IMR-90 (cell line): ENCODE results near the gene CCDC63. TPM values are rescaled to one million over a fixed set of nuclear protein-coding genes. Genes with fewer than 3 reads are reported as not detected.

Experiments
- ATAC-seq: fragments of 200-7000 bp; cut with Tn5 transposase; 2 replicates; pipeline ENCODE4 v1.9.1; 2020; ENCODE audit warnings: low read depth, mild to moderate bottlenecking, moderate library complexity
- BruUV-seq: library from RNA; stranded (reverse); fragments of 400-500 nt; replicated peaks from 2 replicates; lab custom pipeline; 2021; lab: Mats Ljungman, UMichigan
- CTCF ChIA-PET: fragments of 300-600 bp; formaldehyde crosslinking; extraction: SDS; loops from one replicate; lab custom pipeline; 2021; ENCODE audit warnings: antibody characterized with exemption; lab: Yijun Ruan, JAX
- POLR2A ChIA-PET: fragments of 300-600 bp; sonication (Branson Sonifier 250); formaldehyde crosslinking; loops from one replicate; lab custom pipeline; 2022; ENCODE audit warnings: antibody characterized with exemption; ENCODE audit not compliant: unreplicated experiment; lab: Charles Lee
- DNase-seq: peaks from one replicate; pipeline ENCODE4 v3.0.0; 2013
- H2AFZ ChIP-seq: replicated peaks from 2 replicates; pipeline ENCODE3; 2013; ENCODE audit warnings: low read length, mild to moderate bottlenecking; ENCODE audit not compliant: poor library complexity
- H2AK5ac ChIP-seq: 2 replicates; pipeline ENCODE4 v1.6.1; 2013; ENCODE audit warnings: low read depth, low read length, inconsistent platforms
- H2AK9ac ChIP-seq: replicated peaks from 2 replicates; pipeline ENCODE3; 2013; ENCODE audit warnings: mild to moderate bottlenecking, low read depth, low read length, moderate library complexity; ENCODE audit not compliant: poor library complexity
- H2BK120ac ChIP-seq: 2 replicates; pipeline ENCODE4 v1.6.1; 2013; ENCODE audit warnings: low read depth, low read length, inconsistent platforms
- H2BK15ac ChIP-seq: 3 replicates; pipeline ENCODE4 v1.6.1; 2013; ENCODE audit warnings: low read depth, low read length, inconsistent platforms
- H2BK20ac ChIP-seq: 2 replicates; pipeline ENCODE4 v1.6.1; 2013; ENCODE audit warnings: low read depth, mild to moderate bottlenecking, inconsistent platforms, low read length, moderate library complexity
- H2BK5ac ChIP-seq: 2 replicates; pipeline ENCODE4 v1.6.1; 2013; ENCODE audit warnings: mild to moderate bottlenecking, low read depth, low read length, inconsistent platforms; ENCODE audit not compliant: poor library complexity, severe bottlenecking
- H3K14ac ChIP-seq: replicated peaks from 2 replicates; pipeline ENCODE4 v1.6.1; 2013; ENCODE audit warnings: low read depth, low read length, inconsistent platforms
- H3K18ac ChIP-seq: 2 replicates; pipeline ENCODE4 v1.6.1; 2013; ENCODE audit warnings: low read depth, low read length, control low read depth
- H3K23ac ChIP-seq: 2 replicates; pipeline ENCODE4 v1.6.1; 2013; ENCODE audit warnings: low read depth, low read length, inconsistent platforms
- H3K27ac ChIP-seq: 2 replicates; pipeline ENCODE4 v1.5.1; 2013; ENCODE audit warnings: mild to moderate bottlenecking, control low read depth, low read length; ENCODE audit not compliant: insufficient read depth
- H3K27me3 ChIP-seq: 2 replicates; pipeline ENCODE4 v1.6.1; 2013; ENCODE audit warnings: low read length; ENCODE audit not compliant: control insufficient read depth, insufficient read depth
- H3K36me3 ChIP-seq: 2 replicates; pipeline ENCODE4 v1.6.1; 2013; ENCODE audit warnings: low read length, mixed read lengths; ENCODE audit not compliant: control insufficient read depth, insufficient read depth
- H3K4ac ChIP-seq: 2 replicates; pipeline ENCODE4 v1.6.1; 2013; ENCODE audit warnings: low read depth, low read length, inconsistent platforms
- H3K4me1 ChIP-seq: 2 replicates; pipeline ENCODE4 v1.6.1; 2013; ENCODE audit warnings: low read length, mixed read lengths; ENCODE audit not compliant: control insufficient read depth, insufficient read depth
- H3K4me2 ChIP-seq: 2 replicates; pipeline ENCODE4 v1.6.1; 2013; ENCODE audit warnings: low read depth, mild to moderate bottlenecking, control low read depth, low read length, moderate library complexity
- H3K4me3 ChIP-seq: 2 replicates; pipeline ENCODE4 v1.5.1; 2013; ENCODE audit warnings: low read depth, mild to moderate bottlenecking, control low read depth, low read length, moderate library complexity; ENCODE audit not compliant: insufficient read depth
- H3K56ac ChIP-seq: 2 replicates; pipeline ENCODE4 v1.6.1; 2013; ENCODE audit warnings: low read length, inconsistent platforms; ENCODE audit not compliant: insufficient read depth; ENCODE audit errors: extremely low read depth
- H3K79me1 ChIP-seq, 2 experiments: 2 replicates each; pipeline ENCODE4 v1.6.1; 2013; ENCODE audit warnings: low read length in 2 of 2, inconsistent platforms in 1 of 2, low read depth in 1 of 2
- H3K9ac ChIP-seq: 2 replicates; pipeline ENCODE4 v1.6.1; 2013; ENCODE audit warnings: low read depth, low read length, control low read depth
- H3K9me1 ChIP-seq: 2 replicates; pipeline ENCODE4 v1.6.1; 2013; ENCODE audit warnings: low read length, inconsistent platforms; ENCODE audit not compliant: insufficient read depth
- H3K9me3 ChIP-seq: 2 replicates; pipeline ENCODE4 v1.6.1; 2013; ENCODE audit warnings: low read length; ENCODE audit not compliant: control insufficient read depth, insufficient read depth
- H4K20me1 ChIP-seq: 2 replicates; pipeline ENCODE4 v1.6.1; 2013; ENCODE audit warnings: low read length, inconsistent platforms; ENCODE audit not compliant: insufficient read depth
- H4K5ac ChIP-seq: 2 replicates; pipeline ENCODE4 v1.6.1; 2013; ENCODE audit warnings: mild to moderate bottlenecking, low read depth, low read length, control low read depth
- H4K8ac ChIP-seq, 2 experiments: 2 replicates each; pipeline ENCODE4 v1.6.1; 2013; ENCODE audit warnings: low read depth in 2 of 2, low read length in 2 of 2, control low read depth in 1 of 2, inconsistent platforms in 1 of 2
- H4K91ac ChIP-seq: 2 replicates; pipeline ENCODE4 v1.6.1; 2013; ENCODE audit warnings: low read depth, low read length, inconsistent platforms; ENCODE audit not compliant: insufficient read depth
- BHLHE40 ChIP-seq: fragments of 150-350 bp; IDR thresholded peaks from 2 replicates; pipeline ENCODE4 v1.6.1; 2016; ENCODE audit warnings: mild to moderate bottlenecking, low read depth, low read length
- CEBPB ChIP-seq: IDR thresholded peaks from 2 replicates; pipeline ENCODE4 v1.6.1; 2012; ENCODE audit warnings: low read depth, low read length, improper control_type of control experiment
- CHD1 ChIP-seq: IDR thresholded peaks from 2 replicates; pipeline ENCODE4 v1.6.1; 2012; ENCODE audit warnings: low read depth, low read length, improper control_type of control experiment
- ELK1 ChIP-seq: fragments of 150-350 bp; IDR thresholded peaks from 2 replicates; pipeline ENCODE4 v1.6.1; 2016; ENCODE audit warnings: low read depth, mild to moderate bottlenecking, low read length, moderate library complexity, borderline replicate concordance
- FOS ChIP-seq: fragments of 150-350 bp; IDR thresholded peaks from 2 replicates; pipeline ENCODE4 v1.6.1; 2016; ENCODE audit warnings: low read depth, low read length
- MAFK ChIP-seq: IDR thresholded peaks from 2 replicates; pipeline ENCODE4 v1.6.1; 2012; ENCODE audit warnings: low read depth, low read length, improper control_type of control experiment
- MAZ ChIP-seq: IDR thresholded peaks from 2 replicates; pipeline ENCODE4 v1.6.1; 2012; ENCODE audit warnings: low read depth, mild to moderate bottlenecking, low read length, improper control_type of control experiment, moderate library complexity, borderline replicate concordance
- MXI1 ChIP-seq: IDR thresholded peaks from 2 replicates; pipeline ENCODE4 v1.6.1; 2012; ENCODE audit warnings: low read depth, mild to moderate bottlenecking, low read length, moderate library complexity, borderline replicate concordance
- NFE2L2 ChIP-seq: fragments of 150-350 bp; IDR thresholded peaks from 2 replicates; pipeline ENCODE4 v1.6.1; 2016; ENCODE audit warnings: low read depth, mild to moderate bottlenecking, low read length
- POLR2A ChIP-seq: IDR thresholded peaks from 2 replicates; pipeline ENCODE4 v1.6.1; 2012; ENCODE audit warnings: mild to moderate bottlenecking, low read depth, low read length
- RAD21 ChIP-seq: IDR thresholded peaks from 2 replicates; pipeline ENCODE4 v1.6.1; 2012; ENCODE audit warnings: low read length, improper control_type of control experiment
- RCOR1 ChIP-seq: IDR thresholded peaks from 2 replicates; pipeline ENCODE4 v1.6.1; 2012; ENCODE audit warnings: mild to moderate bottlenecking, low read length, improper control_type of control experiment; ENCODE audit not compliant: insufficient replicate concordance
- RFX5 ChIP-seq: IDR thresholded peaks from 2 replicates; pipeline ENCODE4 v1.8.0; 2012; ENCODE audit warnings: low read depth, mild to moderate bottlenecking, low read length, moderate library complexity
- SMC3 ChIP-seq: fragments of 150-350 bp; IDR thresholded peaks from 2 replicates; pipeline ENCODE4 v1.6.1; 2016; ENCODE audit warnings: low read depth, mild to moderate bottlenecking, antibody characterized with exemption, low read length, moderate library complexity
- WGBS, 2 experiments: methylation state at CpG; one replicate each; pipeline versions ENCODE4 v1.1.5 to v1.1.7; 2013; ENCODE audit warnings: missing lambda C conversion rate in 2 of 2; ENCODE audit not compliant: insufficient read length in 1 of 2; ENCODE audit errors: extremely low coverage in 2 of 2; 5-methylcytosine and 5-hydroxymethylcytosine counted together
- dilution Hi-C: fragments of 300-500 bp; cut with HindIII; formaldehyde crosslinking; loops from one replicate; pipeline ENCODE4 v1.14.3; 2018; ENCODE audit warnings: low sequenced_read_pairs; ENCODE audit not compliant: unreplicated experiment
- in situ Hi-C: fragments of 300-500 bp; cut with MboI; formaldehyde crosslinking; loops from 3 replicates; pipeline ENCODE4 v1.14.3; 2019; ENCODE audit warnings: low sequenced_read_pairs, inconsistent platforms, mixed read lengths
- intact Hi-C: fragments of 100-400 bp; cut with micrococcal nuclease; formaldehyde crosslinking; loops from 2 replicates; pipeline ENCODE4 v1.10.0; 2022
- polyA plus RNA-seq, 3 experiments: library from polyadenylated mRNA; depleted of rRNA; stranded (reverse); fragments of >200 nt; gene quantifications; 2 replicates each; pipeline ENCODE4 v1.2.3, GENCODE V29; 2012; ENCODE audit warnings: low replicate concordance in 1 of 3
- total RNA-seq: library from RNA; depleted of rRNA; stranded (reverse); fragments of >200 nt; gene quantifications from 2 replicates; pipeline ENCODE4 v1.2.3, GENCODE V29; 2012
- TF ChIP-seq, protein P1 (sequence below): conservative IDR thresholded peaks from 2 replicates; pipeline ENCODE4 v1.5.1; 2012; ENCODE audit warnings: mild to moderate bottlenecking, low read depth, low read length, improper control_type of control experiment
- TF ChIP-seq, protein P2 (sequence below): fragments of 150-350 bp; IDR thresholded peaks from 2 replicates; pipeline ENCODE4 v1.6.1; 2017; ENCODE audit warnings: mild to moderate bottlenecking, antibody characterized with exemption, low read length, low read depth

Gene CCDC63
- total and polyA plus RNA-seq, 2 of the 4 experiments (the other 2 are of a cell fraction), result not detected

- BruUV-seq, result no TSS peak
- Histone ChIP-seq H4K8ac (no peak overlapping the region), H2BK120ac (no peak overlapping the region), H3K9me1 (no peaks in the 10 kb centered on the region), H4K91ac (no peak overlapping the region), H4K20me1 (no peaks in the 10 kb centered on the region), H3K18ac (no peak overlapping the region), H2AK5ac (no peak overlapping the region), H3K23ac (no peak overlapping the region), H3K9me3 (no peaks in the 10 kb centered on the region), H2BK15ac (no peak overlapping the region), H2BK20ac (no peak overlapping the region), H2AK9ac (no peak overlapping the region), H3K14ac (no peak overlapping the region), H3K4ac (no peak overlapping the region), H3K27me3 (peaks cover 27% of the 10 kb centered on the region), H3K4me1 (no peaks in the 10 kb centered on the region), H3K56ac (no peak overlapping the region), H3K4me2 (no peak overlapping the region), H3K79me1 (no peaks in the 10 kb centered on the region), H2AFZ (no peak overlapping the region), H3K4me3 (no peak overlapping the region), H4K5ac (no peak overlapping the region), H2BK5ac (no peak overlapping the region), H3K9ac (no peak overlapping the region), H3K27ac (no peak overlapping the region), H3K36me3 (no peaks in the 10 kb centered on the region)
- in situ Hi-C loops, result no loop called here
- no peak for DNase-seq
- ChIA-PET CTCF (no interaction called here), POLR2A (no interaction called here)
- 38% methylated on average over 8 of the region's 15 CpGs; no CpG with 5 or more reads in 1 of the 2 experiments for WGBS, 2 experiments
- no peak for ATAC-seq
- TF ChIP-seq MAFK, result no peak
- TF ChIP-seq, protein P1, sequence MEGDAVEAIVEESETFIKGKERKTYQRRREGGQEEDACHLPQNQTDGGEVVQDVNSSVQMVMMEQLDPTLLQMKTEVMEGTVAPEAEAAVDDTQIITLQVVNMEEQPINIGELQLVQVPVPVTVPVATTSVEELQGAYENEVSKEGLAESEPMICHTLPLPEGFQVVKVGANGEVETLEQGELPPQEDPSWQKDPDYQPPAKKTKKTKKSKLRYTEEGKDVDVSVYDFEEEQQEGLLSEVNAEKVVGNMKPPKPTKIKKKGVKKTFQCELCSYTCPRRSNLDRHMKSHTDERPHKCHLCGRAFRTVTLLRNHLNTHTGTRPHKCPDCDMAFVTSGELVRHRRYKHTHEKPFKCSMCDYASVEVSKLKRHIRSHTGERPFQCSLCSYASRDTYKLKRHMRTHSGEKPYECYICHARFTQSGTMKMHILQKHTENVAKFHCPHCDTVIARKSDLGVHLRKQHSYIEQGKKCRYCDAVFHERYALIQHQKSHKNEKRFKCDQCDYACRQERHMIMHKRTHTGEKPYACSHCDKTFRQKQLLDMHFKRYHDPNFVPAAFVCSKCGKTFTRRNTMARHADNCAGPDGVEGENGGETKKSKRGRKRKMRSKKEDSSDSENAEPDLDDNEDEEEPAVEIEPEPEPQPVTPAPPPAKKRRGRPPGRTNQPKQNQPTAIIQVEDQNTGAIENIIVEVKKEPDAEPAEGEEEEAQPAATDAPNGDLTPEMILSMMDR, result no peak
- TF ChIP-seq POLR2A, result no peak
- no peak for TF ChIP-seq MAZ
- TF ChIP-seq, protein P2, sequence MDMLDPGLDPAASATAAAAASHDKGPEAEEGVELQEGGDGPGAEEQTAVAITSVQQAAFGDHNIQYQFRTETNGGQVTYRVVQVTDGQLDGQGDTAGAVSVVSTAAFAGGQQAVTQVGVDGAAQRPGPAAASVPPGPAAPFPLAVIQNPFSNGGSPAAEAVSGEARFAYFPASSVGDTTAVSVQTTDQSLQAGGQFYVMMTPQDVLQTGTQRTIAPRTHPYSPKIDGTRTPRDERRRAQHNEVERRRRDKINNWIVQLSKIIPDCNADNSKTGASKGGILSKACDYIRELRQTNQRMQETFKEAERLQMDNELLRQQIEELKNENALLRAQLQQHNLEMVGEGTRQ, result no peak
- TF ChIP-seq SMC3, result no peak
- no peak for TF ChIP-seq RCOR1
- no peak for TF ChIP-seq RAD21
- TF ChIP-seq FOS, result no peak
- TF ChIP-seq BHLHE40, result no peak
- no peak for TF ChIP-seq CEBPB
- TF ChIP-seq ELK1, result no peak
- TF ChIP-seq NFE2L2, result no peak
- no peak for TF ChIP-seq MXI1
- TF ChIP-seq CHD1, result no peak
- TF ChIP-seq RFX5, result no peak
- intact Hi-C loops, result no loop called here
- dilution Hi-C loops, result no loop called here
These were observed 2.0 kb upstream of the CCDC63 start for GRCh38 chr12:110844551-110845338.
